GM12878 (cell line): ENCODE measurements around the gene PRKAG2.

ENCODE experiments used
- BRCA1 ChIP-seq: IDR thresholded peaks from 2 replicates; pipeline ENCODE4 v1.6.1; 2011; ENCODE audit warnings: low read depth, low read length, improper control_type of control experiment
- CTCF ChIP-seq, 3 experiments: IDR thresholded peaks in 2 of 3; conservative IDR thresholded peaks in 1 of 3; 2 replicates each; pipeline ENCODE4 v1.5.1; 2011; ENCODE audit warnings: low read depth in 3 of 3, low read length in 3 of 3, mild to moderate bottlenecking in 3 of 3, control low read depth in 2 of 3, moderate library complexity in 2 of 3, inconsistent platforms in 1 of 3, mixed read lengths in 1 of 3; ENCODE audit not compliant: control insufficient read depth in 2 of 3, insufficient read depth in 1 of 3; ENCODE audit errors: extremely low read depth in 1 of 3
- HDGF ChIP-seq: fragments of 450-650 bp; IDR thresholded peaks from 2 replicates; pipeline ENCODE4 v1.6.1; 2016; ENCODE audit warnings: antibody characterized with exemption
- SP1 ChIP-seq: IDR thresholded peaks from one replicate; pipeline ENCODE4 v1.6.1; 2011; ENCODE audit warnings: low read depth, low read length
- USF2 ChIP-seq: IDR thresholded peaks from 2 replicates; pipeline ENCODE4 v1.6.1; 2011; ENCODE audit warnings: low read depth, low read length, improper control_type of control experiment, borderline replicate concordance
- YY1 ChIP-seq: IDR thresholded peaks from 2 replicates; pipeline ENCODE4 v1.6.1; 2011; ENCODE audit warnings: low read depth, mild to moderate bottlenecking, low read length

GRCh38 chr7:151821806-151822540, 54.9 kb downstream of the PRKAG2 start:
- TF ChIP-seq YY1: no peak
- no peak for TF ChIP-seq USF2
- no peak for TF ChIP-seq CTCF (IDR thresholded peaks at IDR 0.05 in 2 of 3, conservative IDR thresholded peaks at IDR 0.05 in 1 of 3; ENCODE audit: control insufficient read depth in 2 of 3, extremely low read depth in 1 of 3, insufficient read depth in 1 of 3, low read depth in 3 of 3, low read length in 3 of 3)
- TF ChIP-seq HDGF: no peak
- no peak for TF ChIP-seq BRCA1
- TF ChIP-seq SP1: no peak
